HEK293 (cell line): Measurements from ENCODE around the gene NCOA7.

Experiments used
- CTCF ChIP-seq: fragments of 450-650 bp; formaldehyde crosslinking; IDR thresholded peaks from 2 replicates; pipeline ENCODE4 v1.5.1; 2016; ENCODE audit warnings: missing biosample characterization, missing genetic modification characterization
- PRDM10 ChIP-seq: fragments of 450-650 bp; formaldehyde crosslinking; IDR thresholded peaks from 2 replicates; pipeline ENCODE4 v1.5.1; 2016; ENCODE audit warnings: missing biosample characterization, missing genetic modification characterization
- RBAK ChIP-seq: fragments of 450-650 bp; formaldehyde crosslinking; IDR thresholded peaks from 2 replicates; pipeline ENCODE4 v1.5.1; 2016; ENCODE audit warnings: missing biosample characterization, missing genetic modification characterization
- ZFP37 ChIP-seq: fragments of 450-650 bp; formaldehyde crosslinking; IDR thresholded peaks from 2 replicates; pipeline ENCODE4 v1.5.1; 2016; ENCODE audit warnings: missing biosample characterization, missing genetic modification characterization
- ZNF114 ChIP-seq: fragments of 450-650 bp; formaldehyde crosslinking; IDR thresholded peaks from 2 replicates; pipeline ENCODE4 v1.5.0; 2017; ENCODE audit warnings: missing biosample characterization, missing genetic modification characterization
- ZNF274 ChIP-seq, 2 experiments: fragments of 200-500 bp in 1 of 2; fragments of 450-650 bp in 1 of 2; sonication (Bioruptor generic) in 1 of 2; formaldehyde crosslinking in 1 of 2; IDR thresholded peaks; 2 replicates each; pipeline versions ENCODE4 v1.5.1 to v1.6.1; 2014 to 2016; ENCODE audit warnings: borderline replicate concordance in 1 of 2, inconsistent platforms in 1 of 2, low read length in 1 of 2, missing biosample characterization in 1 of 2, missing genetic modification characterization in 1 of 2
- ZNF514 ChIP-seq: fragments of 450-650 bp; formaldehyde crosslinking; IDR thresholded peaks from 2 replicates; pipeline ENCODE4 v1.5.1; 2016; ENCODE audit warnings: missing biosample characterization, missing genetic modification characterization
- ZNF518A ChIP-seq: fragments of 450-650 bp; formaldehyde crosslinking; conservative IDR thresholded peaks from 2 replicates; pipeline ENCODE4 v1.5.1; 2016; ENCODE audit warnings: low read depth, missing biosample characterization, missing genetic modification characterization

GRCh38 chr6:125944434-125944816, 153.7 kb downstream of the NCOA7 start:
- TF ChIP-seq ZNF518A (tag by site-specific recombination) (no peak), CTCF (tag by site-specific recombination) (no peak), ZNF514 (tag by site-specific recombination) (no peak), ZNF274 (IDR thresholded peaks at IDR 0.05; ENCODE audit: low read length) (no peak), ZNF274 (tag by site-specific recombination; IDR thresholded peaks at IDR 0.05; ENCODE audit: borderline replicate concordance) (no peak), ZNF114 (tag by site-specific recombination) (no peak), PRDM10 (tag by site-specific recombination) (no peak), RBAK (tag by site-specific recombination) (no peak), ZFP37 (no peak)
